A204.1 (cell line): ENCODE data around the gene HUS1B.

Experiments
- FAIRE-seq: peaks from 2 replicates; lab custom pipeline; 2012; peaks lifted over from hg19 to GRCh38; lab: Jason Lieb, UNC

HUS1B gene

DNA sequence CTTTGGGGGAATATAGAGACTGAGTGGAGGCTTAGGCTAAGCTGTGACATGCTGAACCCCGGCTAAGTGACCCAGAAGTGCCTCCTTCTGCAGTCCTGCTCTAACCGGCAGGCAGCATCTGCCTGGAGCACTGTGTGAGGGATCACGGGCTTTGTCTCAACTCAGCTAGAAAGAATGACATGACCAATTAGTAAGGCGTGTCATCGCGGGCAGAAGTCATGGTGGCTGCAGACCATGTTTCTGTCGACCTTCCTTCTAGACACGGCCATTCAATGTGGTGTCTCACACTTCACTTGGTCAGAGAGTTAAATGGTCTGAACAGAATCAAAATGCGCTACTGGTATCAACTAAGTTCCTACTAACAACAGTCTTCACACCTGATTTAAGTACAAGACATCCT is 35.0 kb downstream of the HUS1B start:
- FAIRE-seq: no peak

DNA sequence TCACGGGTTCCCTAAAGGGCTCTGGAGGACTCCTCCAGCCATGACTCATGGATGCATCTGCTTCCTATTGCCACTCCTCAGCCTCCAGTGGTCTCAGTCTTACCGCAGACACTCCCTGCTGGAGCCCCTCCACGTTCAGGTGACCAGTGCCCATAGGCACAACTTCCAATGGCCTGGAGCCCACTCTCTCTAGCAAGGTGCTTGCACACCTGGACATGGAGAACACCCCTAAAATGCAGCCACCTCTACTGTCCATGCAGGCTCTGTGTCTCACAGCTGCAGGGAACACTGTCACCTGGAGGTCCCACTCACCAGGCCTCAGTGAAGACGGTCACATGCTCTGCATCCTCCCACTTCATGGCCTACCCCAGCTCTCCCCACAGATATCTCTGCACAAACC is 36.0 kb downstream of the HUS1B start:
- FAIRE-seq: no peak

DNA sequence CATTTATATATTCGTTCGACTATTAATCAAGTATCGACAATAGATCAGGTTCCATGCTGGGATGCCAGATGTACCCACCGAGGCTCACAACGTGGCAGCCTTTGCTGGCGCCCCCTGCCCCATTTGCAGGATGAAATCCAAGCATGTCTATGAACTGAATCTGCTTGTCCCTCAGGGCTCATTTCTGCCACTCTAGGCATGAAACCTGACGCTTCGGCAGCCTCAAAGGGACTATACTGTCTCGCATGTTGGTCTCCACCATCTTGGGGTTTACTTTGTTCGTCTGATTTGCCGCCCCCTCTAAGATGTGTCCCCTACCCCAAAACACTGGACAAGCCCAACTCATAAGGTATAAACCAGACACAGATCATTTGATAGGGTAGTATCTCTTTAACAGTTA is 36.7 kb downstream of the HUS1B start:
- no peak for FAIRE-seq

DNA sequence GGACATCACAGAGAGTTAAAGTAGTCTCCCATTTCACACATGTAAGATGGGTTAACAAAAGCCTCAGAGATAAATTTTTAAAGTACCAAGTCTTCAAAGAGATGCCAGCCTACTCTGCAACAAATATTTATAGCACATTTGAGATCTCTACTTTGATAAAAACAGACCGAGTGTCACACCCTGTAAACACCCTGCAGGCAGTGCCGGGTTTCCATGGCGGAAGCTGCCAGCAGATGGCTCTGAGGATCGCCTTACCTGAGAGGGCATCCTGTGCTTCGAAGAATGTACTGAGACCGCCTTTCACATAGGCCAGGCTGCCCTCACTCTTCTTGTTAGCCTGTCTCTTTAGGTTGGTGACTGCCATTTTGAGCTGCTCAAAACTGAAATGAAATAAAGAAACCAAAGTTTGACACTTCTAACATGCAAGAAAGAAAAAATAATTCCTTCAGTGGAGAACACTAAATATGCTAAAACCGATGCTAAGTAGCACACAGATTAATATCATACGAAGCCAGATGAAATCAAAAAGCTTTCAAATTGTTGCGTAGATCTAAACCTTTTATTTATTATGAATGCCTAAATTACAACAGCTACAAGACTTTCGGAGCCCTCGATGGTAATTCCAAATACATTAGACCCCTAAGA is 39.3 kb downstream of the HUS1B start:
- no peak for FAIRE-seq

DNA sequence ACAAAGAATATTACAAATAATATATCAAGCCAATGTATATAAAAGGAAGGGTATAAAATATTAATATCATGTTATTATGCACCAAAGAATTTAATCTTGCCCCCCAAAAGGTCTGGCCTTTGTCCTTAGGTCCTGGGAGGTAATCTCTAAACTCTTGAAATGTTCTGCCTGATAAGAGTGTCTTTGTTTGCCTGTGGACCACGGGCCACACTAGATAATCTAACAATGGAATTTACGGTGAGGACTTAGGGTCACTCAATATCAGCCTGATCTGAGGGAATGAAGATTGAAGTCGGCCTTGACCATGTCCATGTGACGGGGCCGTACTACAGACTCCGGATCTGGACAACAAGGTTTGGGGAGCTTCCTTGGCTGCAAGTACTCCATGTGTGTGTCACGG is 42.9 kb downstream of the HUS1B start:
- FAIRE-seq: no peak

DNA sequence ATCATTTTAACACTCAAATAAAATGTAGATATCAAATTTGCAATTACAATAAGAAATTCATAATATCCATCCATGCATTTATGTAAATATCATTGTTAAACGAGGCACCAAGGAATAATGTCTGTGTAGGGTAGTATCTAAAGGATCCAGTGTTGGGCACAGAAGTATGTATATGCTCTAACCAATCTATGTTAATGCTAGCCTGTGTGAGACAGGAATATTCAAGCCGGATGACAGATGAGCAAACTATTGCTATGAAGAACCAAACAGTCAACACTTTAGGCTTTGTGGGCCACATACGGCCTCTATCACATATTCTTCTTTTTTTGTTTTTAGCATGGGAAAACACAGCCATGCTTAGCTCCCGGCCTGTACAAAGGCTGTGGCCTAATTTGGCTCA is 45.0 kb downstream of the HUS1B start:
- no peak for FAIRE-seq

DNA sequence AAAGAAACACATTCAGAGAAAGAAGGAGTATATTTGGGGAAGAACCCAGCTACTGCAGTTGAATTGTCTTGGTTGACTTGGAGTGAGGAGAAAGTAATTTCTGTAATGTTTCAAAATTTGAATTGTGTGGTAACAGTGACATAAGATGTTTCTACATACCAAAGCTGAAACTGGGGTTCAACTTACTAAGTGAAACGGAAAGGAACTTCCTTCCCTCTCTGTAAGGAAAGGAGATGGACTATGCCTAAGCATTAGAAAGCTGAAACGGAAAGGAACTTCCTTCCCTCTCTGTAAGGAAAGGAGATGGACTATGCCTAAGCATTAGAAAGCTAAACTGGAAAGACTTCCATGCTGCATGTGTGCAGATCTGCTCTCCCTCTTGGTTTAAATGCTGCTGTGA is 46.0 kb downstream of the HUS1B start:
- no peak for FAIRE-seq

DNA sequence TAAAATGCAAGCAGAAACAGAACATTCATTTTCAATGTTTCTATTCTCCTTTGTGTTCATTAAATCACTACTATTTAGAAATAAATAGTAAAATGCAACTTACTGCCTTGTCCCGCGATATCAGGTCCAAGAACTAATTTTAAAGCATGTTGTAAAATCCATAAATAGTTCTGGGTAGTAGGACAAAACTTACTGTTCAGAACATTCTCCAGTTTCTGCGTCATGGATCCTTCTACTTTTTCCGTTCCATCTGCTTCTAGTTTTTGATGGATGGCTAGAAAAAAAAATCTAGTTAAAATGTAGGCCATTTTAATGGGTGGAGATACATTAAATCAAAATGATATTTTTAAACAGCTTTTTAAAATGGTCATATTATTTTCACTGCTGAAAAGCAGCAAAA is 47.0 kb downstream of the HUS1B start:
- no peak for FAIRE-seq

DNA sequence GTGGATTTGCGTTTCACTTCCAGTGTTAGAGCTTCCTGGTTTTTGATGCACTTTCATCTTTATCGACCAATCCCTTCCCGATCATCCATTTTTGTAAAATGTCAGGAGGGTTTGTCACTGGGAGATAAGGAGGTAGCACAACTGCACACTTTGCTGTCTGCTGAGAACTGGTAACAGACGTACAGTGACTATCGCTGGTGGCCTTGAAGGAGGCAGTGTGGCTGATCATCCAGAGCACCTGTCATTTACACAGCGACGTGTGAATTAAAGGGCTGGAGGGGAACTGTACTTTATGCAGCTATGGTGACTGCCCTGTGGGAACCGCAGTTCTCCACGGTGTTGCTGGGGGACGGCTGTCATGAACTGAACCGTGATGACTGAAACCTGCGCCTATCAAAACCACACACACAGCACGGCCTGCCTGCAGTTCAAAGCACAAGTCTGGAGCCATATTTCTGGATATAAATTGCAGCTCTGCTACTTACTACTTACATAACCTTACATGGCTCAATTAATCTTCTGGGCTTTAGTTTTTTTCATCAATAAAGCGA is 50.0 kb downstream of the HUS1B start:
- FAIRE-seq: no peak
